ENCODE data around the gene INTS12. TPM values are rescaled to one million over a fixed set of nuclear protein-coding genes. Genes with fewer than 3 reads are reported as not detected.
A peak's percentile ranks its signal among the peaks of the same experiment; 100 is the strongest.

Gene INTS12, protein sequence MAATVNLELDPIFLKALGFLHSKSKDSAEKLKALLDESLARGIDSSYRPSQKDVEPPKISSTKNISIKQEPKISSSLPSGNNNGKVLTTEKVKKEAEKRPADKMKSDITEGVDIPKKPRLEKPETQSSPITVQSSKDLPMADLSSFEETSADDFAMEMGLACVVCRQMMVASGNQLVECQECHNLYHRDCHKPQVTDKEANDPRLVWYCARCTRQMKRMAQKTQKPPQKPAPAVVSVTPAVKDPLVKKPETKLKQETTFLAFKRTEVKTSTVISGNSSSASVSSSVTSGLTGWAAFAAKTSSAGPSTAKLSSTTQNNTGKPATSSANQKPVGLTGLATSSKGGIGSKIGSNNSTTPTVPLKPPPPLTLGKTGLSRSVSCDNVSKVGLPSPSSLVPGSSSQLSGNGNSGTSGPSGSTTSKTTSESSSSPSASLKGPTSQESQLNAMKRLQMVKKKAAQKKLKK
- polyA plus RNA-seq, result 37.1 to 39.8 TPM (median 38.3 TPM) in 3 replicates
- 6.9 TPM for polyA plus RNA-seq (2011; ENCODE audit: low read depth)
- polyA plus RNA-seq (2011; cell fraction: cytosol; rRNA removed), result 32.7 and 61.2 TPM in 2 replicates
- polyA plus RNA-seq (2011; cell fraction: nucleus; rRNA removed), result 30.7 and 36.7 TPM in 2 replicates
- 24.8 and 26.7 TPM in 2 replicates for polyA plus RNA-seq (2012; ENCODE audit: low replicate concordance)
- polyA minus RNA-seq, result 15.1 to 29.9 TPM (median 26.2 TPM) in 3 replicates
- polyA minus RNA-seq (2011; cell fraction: cytosol; rRNA and poly(A)+ RNA removed), result 19.4 TPM
- 9.4 and 15.5 TPM in 2 replicates for polyA minus RNA-seq (2011; cell fraction: nucleus; rRNA and poly(A)+ RNA removed)

DNA sequence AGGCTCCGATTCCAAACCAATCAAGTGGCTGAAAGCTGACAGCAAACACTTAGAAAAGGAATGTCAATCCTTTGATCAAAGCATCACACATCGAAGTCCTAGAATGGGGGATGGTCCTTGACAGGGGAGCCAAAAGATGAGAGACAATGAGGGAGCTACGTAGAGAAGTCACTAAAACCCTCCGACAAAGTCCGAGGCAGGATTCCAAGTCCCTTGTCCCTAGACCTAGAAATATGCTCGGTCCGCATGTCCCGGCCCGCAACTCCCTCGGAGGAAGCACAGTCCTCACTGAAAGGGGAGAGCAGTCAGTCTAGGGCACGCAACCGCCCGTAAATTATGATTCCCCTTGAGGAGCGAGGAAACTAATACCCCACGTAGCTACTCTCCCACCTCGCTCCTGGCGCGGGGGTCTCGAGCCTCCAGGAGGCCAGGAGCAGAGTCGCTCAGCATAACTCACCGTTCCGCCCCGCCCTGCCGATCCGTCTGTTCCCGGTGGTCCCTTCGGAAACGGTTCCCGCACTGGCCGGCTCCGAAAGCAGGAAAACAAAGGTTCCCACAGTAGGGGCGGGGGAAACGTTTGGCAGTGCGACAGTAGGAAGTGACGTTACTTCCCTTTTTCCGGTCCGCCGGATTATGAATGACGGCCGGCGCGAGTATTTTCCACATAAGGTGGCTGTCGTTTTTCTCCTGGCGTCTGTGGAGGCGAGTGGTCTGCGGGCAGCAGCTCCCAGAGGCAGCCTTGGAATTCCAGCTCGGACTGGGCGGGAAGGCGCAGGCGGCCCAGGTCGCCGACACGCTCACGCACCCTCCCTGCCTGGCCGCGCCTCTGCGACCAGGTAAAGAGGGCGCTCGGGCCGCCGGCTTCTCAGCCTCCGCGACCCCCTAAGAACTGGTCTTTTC lies at the start of gene INTS12, which contains the start of gene GSTCD:
TSS of gene INTS12 (minus strand) at position 509 of the 900 bp plus-strand sequence. CDS start 8,684 bp downstream, outside the sequence.
TSS of gene GSTCD (plus strand) at position 604 of the 900 bp plus-strand sequence. CDS start 8,830 bp downstream, outside the sequence.
- H3K4me3 ChIP-seq (ENCODE audit: control insufficient read depth in 2 of 3, extremely low read depth in 1 of 3, insufficient read depth in 2 of 3, low read depth in 1 of 3, low read length in 3 of 3), result peak within 1 kb of the TSS; percentile 72 to 95 (median 89)
- no peaks in the 10 kb centered on the region for H3K27me3 ChIP-seq (ENCODE audit: control insufficient read depth, extremely low read depth, insufficient read depth, low read length)
- peak within 1 kb of the TSS; percentile 96 for H3K9ac ChIP-seq (ENCODE audit: control insufficient read depth, extremely low read depth, insufficient read depth, low read length)
- no peak for TF ChIP-seq EZH2 (IDR thresholded peaks at IDR 0.05; ENCODE audit: low read length)
- TF ChIP-seq, protein P1, sequence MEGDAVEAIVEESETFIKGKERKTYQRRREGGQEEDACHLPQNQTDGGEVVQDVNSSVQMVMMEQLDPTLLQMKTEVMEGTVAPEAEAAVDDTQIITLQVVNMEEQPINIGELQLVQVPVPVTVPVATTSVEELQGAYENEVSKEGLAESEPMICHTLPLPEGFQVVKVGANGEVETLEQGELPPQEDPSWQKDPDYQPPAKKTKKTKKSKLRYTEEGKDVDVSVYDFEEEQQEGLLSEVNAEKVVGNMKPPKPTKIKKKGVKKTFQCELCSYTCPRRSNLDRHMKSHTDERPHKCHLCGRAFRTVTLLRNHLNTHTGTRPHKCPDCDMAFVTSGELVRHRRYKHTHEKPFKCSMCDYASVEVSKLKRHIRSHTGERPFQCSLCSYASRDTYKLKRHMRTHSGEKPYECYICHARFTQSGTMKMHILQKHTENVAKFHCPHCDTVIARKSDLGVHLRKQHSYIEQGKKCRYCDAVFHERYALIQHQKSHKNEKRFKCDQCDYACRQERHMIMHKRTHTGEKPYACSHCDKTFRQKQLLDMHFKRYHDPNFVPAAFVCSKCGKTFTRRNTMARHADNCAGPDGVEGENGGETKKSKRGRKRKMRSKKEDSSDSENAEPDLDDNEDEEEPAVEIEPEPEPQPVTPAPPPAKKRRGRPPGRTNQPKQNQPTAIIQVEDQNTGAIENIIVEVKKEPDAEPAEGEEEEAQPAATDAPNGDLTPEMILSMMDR (optimal IDR thresholded peaks at IDR 0.05 in 1 of 3, IDR thresholded peaks at IDR 0.05 in 1 of 3, conservative IDR thresholded peaks at IDR 0.05 in 1 of 3; ENCODE audit: extremely low read depth in 1 of 3, insufficient read depth in 2 of 3, low read length in 3 of 3), result no peak
- dilution Hi-C loops (cut with MboI; ENCODE audit: extremely low pct_ligation_motif_present, low sequenced_read_pairs), result no loop called here
- no peaks in the 10 kb centered on the region for H3K9me1 ChIP-seq (ENCODE audit: control insufficient read depth, extremely low read depth, insufficient read depth, low read length)
- peak within 1 kb of the TSS; percentile 92 for H3K27ac ChIP-seq (ENCODE audit: control insufficient read depth, insufficient read depth, low read length)
- H3K36me3 ChIP-seq (ENCODE audit: control insufficient read depth in 2 of 2, extremely low read depth in 1 of 2, insufficient read depth in 2 of 2, low read length in 2 of 2), result peaks cover 0 to 2% of the 10 kb centered on the region in 2 experiments
- H3K4me1 ChIP-seq (ENCODE audit: control insufficient read depth, extremely low read depth, insufficient read depth, low read length), result peaks cover 30% of the 10 kb centered on the region
- peak within 1 kb of the TSS; percentile 94 for H3K4me2 ChIP-seq (ENCODE audit: control insufficient read depth, extremely low read depth, insufficient read depth, low read depth, low read length)
- no peaks in the 10 kb centered on the region for H4K20me1 ChIP-seq (ENCODE audit: control insufficient read depth, extremely low read depth, insufficient read depth, low read length)
- DNase-seq (ENCODE audit: low read depth, low spot score), result no peak
- H2AFZ ChIP-seq (ENCODE audit: control insufficient read depth, low read length), result peak within 1 kb of the TSS; percentile 98
- H3K9me3 ChIP-seq (ENCODE audit: control insufficient read depth, low read depth, low read length), result no peaks in the 10 kb centered on the region
- peak; percentile 80 for FAIRE-seq
- peaks cover 91% of the 10 kb centered on the region for H3K79me2 ChIP-seq (ENCODE audit: control insufficient read depth, insufficient read depth, low read length)

DNA sequence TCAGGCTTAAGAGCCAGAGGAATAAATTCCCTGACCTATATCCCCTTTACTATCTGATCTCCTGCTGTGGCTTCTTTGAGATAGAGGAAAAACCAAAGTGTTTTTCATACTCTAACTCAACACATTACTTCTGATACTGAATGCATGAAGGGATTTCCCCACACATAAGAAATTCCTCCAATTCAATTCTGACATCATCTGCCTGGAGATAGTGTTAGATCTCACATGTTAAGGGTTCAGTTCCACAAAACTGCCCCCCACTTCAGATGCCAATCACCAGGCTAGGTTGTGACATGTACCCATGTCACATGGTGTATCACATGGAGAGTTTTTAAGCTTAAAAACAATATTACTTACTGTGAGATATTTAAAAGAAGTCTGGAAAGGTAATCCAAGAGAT lies 46.9 kb upstream of the INTS12 start:
- H3K79me2 ChIP-seq (ENCODE audit: control insufficient read depth, insufficient read depth, low read length), result no peaks in the 10 kb centered on the region
- H3K9me3 ChIP-seq (ENCODE audit: control insufficient read depth, low read depth, low read length), result no peaks in the 10 kb centered on the region
- H4K20me1 ChIP-seq (ENCODE audit: control insufficient read depth, extremely low read depth, insufficient read depth, low read length), result no peaks in the 10 kb centered on the region
- DNase-seq (ENCODE audit: low read depth, low spot score) (no peak), FAIRE-seq (peak; percentile 36)
- TF ChIP-seq, protein P1 (optimal IDR thresholded peaks at IDR 0.05 in 1 of 3, IDR thresholded peaks at IDR 0.05 in 1 of 3, conservative IDR thresholded peaks at IDR 0.05 in 1 of 3; ENCODE audit: extremely low read depth in 1 of 3, insufficient read depth in 2 of 3, low read length in 3 of 3), result no peak
- TF ChIP-seq EZH2 (IDR thresholded peaks at IDR 0.05; ENCODE audit: low read length), result no peak
- no peak overlapping the region for H3K9ac ChIP-seq (ENCODE audit: control insufficient read depth, extremely low read depth, insufficient read depth, low read length)
- H2AFZ ChIP-seq (ENCODE audit: control insufficient read depth, low read length), result no peak overlapping the region
- dilution Hi-C loops (cut with MboI; ENCODE audit: extremely low pct_ligation_motif_present, low sequenced_read_pairs), result no loop called here
- no peak overlapping the region for H3K4me2 ChIP-seq (ENCODE audit: control insufficient read depth, extremely low read depth, insufficient read depth, low read depth, low read length)
- H3K36me3 ChIP-seq (ENCODE audit: control insufficient read depth in 2 of 2, extremely low read depth in 1 of 2, insufficient read depth in 2 of 2, low read length in 2 of 2), result no peaks in the 10 kb centered on the region
- no peak overlapping the region for H3K4me3 ChIP-seq (ENCODE audit: control insufficient read depth in 2 of 3, extremely low read depth in 1 of 3, insufficient read depth in 2 of 3, low read depth in 1 of 3, low read length in 3 of 3)
- no peak overlapping the region for H3K27ac ChIP-seq (ENCODE audit: control insufficient read depth, insufficient read depth, low read length)
- no peaks in the 10 kb centered on the region for H3K4me1 ChIP-seq (ENCODE audit: control insufficient read depth, extremely low read depth, insufficient read depth, low read length)
- no peaks in the 10 kb centered on the region for H3K9me1 ChIP-seq (ENCODE audit: control insufficient read depth, extremely low read depth, insufficient read depth, low read length)
- H3K27me3 ChIP-seq (ENCODE audit: control insufficient read depth, extremely low read depth, insufficient read depth, low read length), result no peaks in the 10 kb centered on the region

Data from keratinocyte (primary cell).